Thyroid gland (tissue), 4 donors: ENCODE results near the gene CTNNA3. TPM values are rescaled to one million over a fixed set of nuclear protein-coding genes. Genes with fewer than 3 reads are reported as not detected.

Source experiments
- DNase-seq, 2 donors: peaks; one replicate each; pipeline ENCODE4 v3.0.0-alpha.2; 2019
- H3K27ac ChIP-seq, 3 donors: fragments of 200-600 bp; sonication (generic); 1 replicate in 2 of 3; 2 replicates in 1 of 3; pipeline ENCODE4 v1.5.1; 2016 to 2019; ENCODE audit warnings: mild to moderate bottlenecking in 1 of 3, moderate library complexity in 1 of 3
- H3K27me3 ChIP-seq: fragments of 200-600 bp; sonication (generic); one replicate; pipeline ENCODE4 v1.5.1; 2019
- H3K36me3 ChIP-seq, 2 donors: fragments of 200-600 bp; sonication (generic); one replicate each; pipeline ENCODE4 v1.5.1; 2016 to 2019
- H3K4me1 ChIP-seq, 2 donors: fragments of 200-600 bp; sonication (generic); one replicate each; pipeline ENCODE4 v1.5.1; 2017 to 2019
- H3K4me3 ChIP-seq, 3 donors: fragments of 200-600 bp; sonication (generic); replicated peaks in 1 of 3; 1 replicate in 2 of 3; 2 replicates in 1 of 3; pipeline ENCODE4 v1.5.1; 2016; ENCODE audit warnings: mild to moderate bottlenecking in 1 of 3
- H3K9me3 ChIP-seq: fragments of 200-600 bp; sonication (generic); one replicate; pipeline ENCODE4 v1.5.1; 2017
- POLR2A ChIP-seq, 2 donors: fragments of 450-650 bp; IDR thresholded peaks; one replicate each; pipeline ENCODE4 v1.6.1; 2017; ENCODE audit warnings: antibody characterized with exemption in 2 of 2, mild to moderate bottlenecking in 2 of 2, moderate library complexity in 1 of 2
- WGBS, 2 donors: methylation state at CpG; one replicate each; pipeline ENCODE4 v1.1.5; 2017; 5-methylcytosine and 5-hydroxymethylcytosine counted together
- intact Hi-C: fragments of 100-400 bp; cut with DNase I; formaldehyde crosslinking; loops from one replicate; pipeline ENCODE4 v1.15.1; 2023
- total RNA-seq, 4 donors: library from RNA; depleted of rRNA; stranded (reverse); fragments of >200 nt; gene quantifications; one replicate each; pipeline ENCODE4 v1.2.3, GENCODE V29; 2016
- TF ChIP-seq, protein P1 (sequence below), 6 experiments: fragments of 200-600 bp in 3 of 6; fragments of 450-650 bp in 3 of 6; sonication (generic) in 3 of 6; IDR thresholded peaks; one replicate each; pipeline ENCODE4 v1.5.1; 2016 to 2019; ENCODE audit warnings: antibody characterized with exemption in 6 of 6, mild to moderate bottlenecking in 2 of 6, inconsistent platforms in 1 of 6, moderate library complexity in 1 of 6

CTNNA3 gene
- total RNA-seq, 4 donors from 2014 or later: 0.11 to 0.79 (median 0.13) TPM; not detected in 1

GRCh38 chr10:67606572-67606971 is 89.4 kb downstream of the CTNNA3 start:
- Histone ChIP-seq H3K4me1 (no peaks in the 10 kb centered on the region), H3K27ac (no peak overlapping the region), H3K9me3 (no peaks in the 10 kb centered on the region), H3K4me3 (no peak overlapping the region), H3K27me3 (no peaks in the 10 kb centered on the region), H3K36me3 (no peaks in the 10 kb centered on the region)
- 71% methylated on average over 3 of the region's 3 CpGs for WGBS, 2 donors
- no peak for DNase-seq
- TF ChIP-seq, protein P1, sequence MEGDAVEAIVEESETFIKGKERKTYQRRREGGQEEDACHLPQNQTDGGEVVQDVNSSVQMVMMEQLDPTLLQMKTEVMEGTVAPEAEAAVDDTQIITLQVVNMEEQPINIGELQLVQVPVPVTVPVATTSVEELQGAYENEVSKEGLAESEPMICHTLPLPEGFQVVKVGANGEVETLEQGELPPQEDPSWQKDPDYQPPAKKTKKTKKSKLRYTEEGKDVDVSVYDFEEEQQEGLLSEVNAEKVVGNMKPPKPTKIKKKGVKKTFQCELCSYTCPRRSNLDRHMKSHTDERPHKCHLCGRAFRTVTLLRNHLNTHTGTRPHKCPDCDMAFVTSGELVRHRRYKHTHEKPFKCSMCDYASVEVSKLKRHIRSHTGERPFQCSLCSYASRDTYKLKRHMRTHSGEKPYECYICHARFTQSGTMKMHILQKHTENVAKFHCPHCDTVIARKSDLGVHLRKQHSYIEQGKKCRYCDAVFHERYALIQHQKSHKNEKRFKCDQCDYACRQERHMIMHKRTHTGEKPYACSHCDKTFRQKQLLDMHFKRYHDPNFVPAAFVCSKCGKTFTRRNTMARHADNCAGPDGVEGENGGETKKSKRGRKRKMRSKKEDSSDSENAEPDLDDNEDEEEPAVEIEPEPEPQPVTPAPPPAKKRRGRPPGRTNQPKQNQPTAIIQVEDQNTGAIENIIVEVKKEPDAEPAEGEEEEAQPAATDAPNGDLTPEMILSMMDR (IDR thresholded peaks at IDR 0.05): no peak
- TF ChIP-seq POLR2A (IDR thresholded peaks at IDR 0.05): no peak
- intact Hi-C loops: no loop called here

DNA sequence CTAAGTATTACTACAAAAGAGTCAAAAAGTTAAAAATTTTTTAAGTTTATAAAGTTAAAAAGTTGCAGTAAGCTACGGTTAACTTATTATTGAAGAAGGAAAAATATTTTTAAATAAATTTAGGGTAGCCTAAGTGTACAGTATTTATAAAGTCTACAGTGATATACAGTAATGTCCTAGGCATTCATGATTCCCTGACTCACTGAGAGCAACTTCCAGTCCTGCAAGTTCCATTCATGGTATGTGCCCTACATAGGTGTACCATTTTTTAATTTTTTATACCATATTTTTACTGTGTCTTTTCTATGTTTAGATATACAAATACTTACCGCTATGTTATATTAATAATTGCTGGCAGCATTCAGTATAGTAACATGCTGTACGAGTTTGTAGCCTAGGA is 92.3 kb downstream of the CTNNA3 start:
- H3K4me1 ChIP-seq: no peaks in the 10 kb centered on the region
- no peaks in the 10 kb centered on the region for H3K27me3 ChIP-seq
- no peak overlapping the region for H3K27ac ChIP-seq
- intact Hi-C loops: no loop called here
- WGBS, 2 donors: 94 to 96% methylated on average over 3 of the region's 3 CpGs
- no peaks in the 10 kb centered on the region for H3K36me3 ChIP-seq
- no peaks in the 10 kb centered on the region for H3K9me3 ChIP-seq
- no peak for TF ChIP-seq POLR2A (IDR thresholded peaks at IDR 0.05)
- TF ChIP-seq, protein P1 (IDR thresholded peaks at IDR 0.05): no peak
- H3K4me3 ChIP-seq: no peak overlapping the region
- no peak for DNase-seq

DNA sequence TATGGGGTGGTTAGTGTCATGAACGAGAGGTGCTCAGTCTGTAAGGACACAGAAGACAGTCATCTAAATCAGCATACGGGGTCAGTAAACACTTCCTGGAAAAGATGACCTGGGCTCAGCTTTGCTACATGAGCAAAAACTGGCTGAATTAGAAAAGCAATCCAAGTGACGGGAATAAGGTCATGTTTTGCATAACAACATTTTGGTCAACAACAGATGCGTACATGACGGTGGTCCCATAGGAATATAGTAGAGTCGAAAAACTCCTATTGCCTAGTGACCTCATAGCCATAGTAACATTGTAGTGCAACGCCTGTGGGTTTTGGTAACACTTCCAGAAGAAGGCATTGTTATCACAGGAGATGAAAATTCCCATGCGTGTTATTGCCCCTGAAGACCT is 92.9 kb downstream of the CTNNA3 start:
- 87 to 89% methylated on average over 8 of the region's 8 CpGs for WGBS, 2 donors
- TF ChIP-seq POLR2A (IDR thresholded peaks at IDR 0.05): no peak
- TF ChIP-seq, protein P1 (IDR thresholded peaks at IDR 0.05): no peak
- Histone ChIP-seq H3K4me1 (no peaks in the 10 kb centered on the region), H3K4me3 (no peak overlapping the region), H3K27ac (no peak overlapping the region), H3K9me3 (no peaks in the 10 kb centered on the region), H3K36me3 (no peaks in the 10 kb centered on the region), H3K27me3 (no peaks in the 10 kb centered on the region)
- DNase-seq: no peak
- intact Hi-C loops: no loop called here

GRCh38 chr10:67602268-67602950 is 93.6 kb downstream of the CTNNA3 start:
- TF ChIP-seq, protein P1 (IDR thresholded peaks at IDR 0.05): no peak
- TF ChIP-seq POLR2A (IDR thresholded peaks at IDR 0.05): no peak
- WGBS, 2 donors: 70 to 79% methylated on average over 4 of the region's 4 CpGs
- Histone ChIP-seq H3K27ac (no peak overlapping the region), H3K36me3 (no peaks in the 10 kb centered on the region), H3K9me3 (no peaks in the 10 kb centered on the region), H3K27me3 (no peaks in the 10 kb centered on the region), H3K4me1 (no peaks in the 10 kb centered on the region), H3K4me3 (no peak overlapping the region)
- intact Hi-C loops: no loop called here
- DNase-seq: no peak

DNA sequence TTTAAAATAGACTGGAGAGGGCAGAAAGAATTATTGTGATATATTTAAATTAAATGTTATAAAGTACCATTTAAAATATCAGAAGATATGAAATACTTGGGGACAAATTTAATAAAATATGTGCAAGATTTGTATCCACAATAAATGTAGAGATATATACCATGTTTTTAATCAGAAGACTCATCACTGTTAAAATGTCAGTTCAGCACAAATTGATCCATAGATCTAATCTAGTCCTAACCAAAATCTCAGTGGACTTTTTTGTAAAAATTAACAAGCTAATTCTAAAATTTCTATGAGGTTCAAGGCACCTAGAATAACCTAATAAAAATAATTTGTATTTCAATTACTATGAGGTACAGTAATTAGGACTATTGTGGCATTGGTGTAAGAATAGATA is 96.4 kb downstream of the CTNNA3 start:
- DNase-seq: no peak
- TF ChIP-seq, protein P1 (IDR thresholded peaks at IDR 0.05): no peak
- no peak for TF ChIP-seq POLR2A (IDR thresholded peaks at IDR 0.05)
- no peak overlapping the region for H3K4me3 ChIP-seq
- H3K4me1 ChIP-seq: no peaks in the 10 kb centered on the region
- no peaks in the 10 kb centered on the region for H3K27me3 ChIP-seq
- no peak overlapping the region for H3K27ac ChIP-seq
- no peaks in the 10 kb centered on the region for H3K36me3 ChIP-seq
- intact Hi-C loops: no loop called here
- H3K9me3 ChIP-seq: no peaks in the 10 kb centered on the region
